Heart left ventricle (tissue), 13 donors: ENCODE results near the gene BNC2.

Experiments
- CTCF ChIP-seq, 12 donors: fragments of 200-600 bp; sonication (generic) in 4 of 12; IDR thresholded peaks; one replicate each; pipeline versions ENCODE4 v1.5.0 to v1.8.0; 2018 to 2022; ENCODE audit warnings: antibody characterized with exemption in 12 of 12, mild to moderate bottlenecking in 5 of 12
- POLR2A ChIP-seq, 2 donors: fragments of 450-650 bp; IDR thresholded peaks; one replicate each; pipeline ENCODE4 v1.6.1; 2017; ENCODE audit warnings: antibody characterized with exemption in 2 of 2, mild to moderate bottlenecking in 2 of 2, moderate library complexity in 2 of 2
- donor health status: ischemic (EF 13 %, LVEDD 7.1; RV severe dilation, severe dysfunction).
- donor health status: DM: no; HTN: yes; CAD: no.
- donor health status: DM: no; HTN: no; CAD: no.
- donor health status: ischemic (EF 25% LVEDD 6.9; RV normal size, moderate dysfunction).
- donor health status: ischemic (EF 25% LVEDD 5.7; RV mildly dilated, moderate dysfunction).
- donor health status: ischemic (EF 35%, LVEDD 5.7; RV mildly dilated, moderate dysfunction).
- donor health status: nonischemic (EF 11% LVEDD 7.7; RV severe dilation, severe dysfunction).
- donor health status: DM: yes; HTN: yes; CAD: no.
- donor health status: PGD.
- donor health status: ischemic (EF 29% LVEDD 5.4; RV normal size, mild dysfunction).
- donor health status: nonischemic (EF 23%, LVEDD 6.1; RV moderate dilation, normal function).

GRCh38 chr9:16391369-16391768 is 479.1 kb downstream of the BNC2 start:
- TF ChIP-seq POLR2A (IDR thresholded peaks at IDR 0.05): no peak
- no peak for TF ChIP-seq CTCF (IDR thresholded peaks at IDR 0.05)
